Right atrium auricular region (tissue), 2 donors: ENCODE results near the gene PRRC1. TPM values are rescaled to one million over a fixed set of nuclear protein-coding genes. Genes with fewer than 3 reads are reported as not detected.

Experiments used
- DNase-seq: peaks from one replicate; pipeline ENCODE4 v3.0.0-alpha.2; 2019; ENCODE audit warnings: low spot score
- H3K27ac ChIP-seq, 2 donors: fragments of 200-600 bp; sonication (generic); 1 replicate in 1 of 2; 2 replicates in 1 of 2; pipeline ENCODE4 v1.5.1; 2016 to 2019
- H3K27me3 ChIP-seq, 2 donors: fragments of 200-600 bp; sonication (generic); one replicate each; pipeline versions ENCODE4 v1.5.1 to v1.6.0; 2017 to 2019
- H3K36me3 ChIP-seq: fragments of 200-600 bp; sonication (generic); one replicate; pipeline ENCODE4 v1.5.1; 2016
- H3K4me1 ChIP-seq, 2 donors: fragments of 200-600 bp; sonication (generic); one replicate each; pipeline versions ENCODE4 v1.5.1 to v1.6.0; 2017 to 2019
- H3K4me3 ChIP-seq, 2 donors: fragments of 200-600 bp; sonication (generic); 1 replicate in 1 of 2; 2 replicates in 1 of 2; pipeline ENCODE4 v1.5.1; 2017 to 2019; ENCODE audit warnings: mild to moderate bottlenecking in 1 of 2, moderate library complexity in 1 of 2
- H3K9me3 ChIP-seq, 2 donors: fragments of 200-600 bp; sonication (generic); one replicate each; pipeline ENCODE4 v1.5.1; 2019
- total RNA-seq, 2 donors: library from RNA; depleted of rRNA; stranded (reverse); fragments of >200 nt; gene quantifications; one replicate each; pipeline ENCODE4 v1.1.0, GENCODE V29; 2016
- TF ChIP-seq, protein P1 (sequence below), 2 donors: fragments of 200-600 bp; sonication (generic); IDR thresholded peaks; one replicate each; pipeline ENCODE4 v1.5.1; 2019; ENCODE audit warnings: antibody characterized with exemption in 2 of 2

PRRC1 gene
- total RNA-seq, 2 donors from 2014 or later: 19.3 to 34.6 TPM

DNA sequence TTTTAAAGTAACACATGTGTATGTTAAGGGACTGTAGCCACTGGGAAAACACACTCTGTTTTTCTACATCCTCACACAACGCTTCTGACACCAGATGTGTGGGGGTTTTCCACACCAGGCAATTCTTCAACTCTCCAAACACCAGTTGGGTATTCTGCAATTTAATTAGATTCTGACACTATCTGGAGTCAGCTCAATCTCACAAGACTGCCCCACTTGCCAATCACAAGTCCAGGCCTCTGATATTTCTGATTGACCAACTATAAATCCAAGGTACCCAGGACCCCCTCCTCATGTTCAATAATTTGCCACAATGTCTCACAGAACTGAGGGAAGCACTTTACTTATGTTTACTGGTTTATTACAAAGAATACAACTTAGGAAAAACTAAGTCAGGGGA lies 70.9 kb downstream of the PRRC1 start:
- no peaks in the 10 kb centered on the region for H3K27me3 ChIP-seq
- no peaks in the 10 kb centered on the region for H3K36me3 ChIP-seq
- TF ChIP-seq, protein P1, sequence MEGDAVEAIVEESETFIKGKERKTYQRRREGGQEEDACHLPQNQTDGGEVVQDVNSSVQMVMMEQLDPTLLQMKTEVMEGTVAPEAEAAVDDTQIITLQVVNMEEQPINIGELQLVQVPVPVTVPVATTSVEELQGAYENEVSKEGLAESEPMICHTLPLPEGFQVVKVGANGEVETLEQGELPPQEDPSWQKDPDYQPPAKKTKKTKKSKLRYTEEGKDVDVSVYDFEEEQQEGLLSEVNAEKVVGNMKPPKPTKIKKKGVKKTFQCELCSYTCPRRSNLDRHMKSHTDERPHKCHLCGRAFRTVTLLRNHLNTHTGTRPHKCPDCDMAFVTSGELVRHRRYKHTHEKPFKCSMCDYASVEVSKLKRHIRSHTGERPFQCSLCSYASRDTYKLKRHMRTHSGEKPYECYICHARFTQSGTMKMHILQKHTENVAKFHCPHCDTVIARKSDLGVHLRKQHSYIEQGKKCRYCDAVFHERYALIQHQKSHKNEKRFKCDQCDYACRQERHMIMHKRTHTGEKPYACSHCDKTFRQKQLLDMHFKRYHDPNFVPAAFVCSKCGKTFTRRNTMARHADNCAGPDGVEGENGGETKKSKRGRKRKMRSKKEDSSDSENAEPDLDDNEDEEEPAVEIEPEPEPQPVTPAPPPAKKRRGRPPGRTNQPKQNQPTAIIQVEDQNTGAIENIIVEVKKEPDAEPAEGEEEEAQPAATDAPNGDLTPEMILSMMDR (IDR thresholded peaks at IDR 0.05): no peak
- no peak overlapping the region for H3K27ac ChIP-seq
- no peaks in the 10 kb centered on the region for H3K4me1 ChIP-seq
- no peaks in the 10 kb centered on the region for H3K9me3 ChIP-seq
- no peak overlapping the region for H3K4me3 ChIP-seq
- no peak for DNase-seq

DNA sequence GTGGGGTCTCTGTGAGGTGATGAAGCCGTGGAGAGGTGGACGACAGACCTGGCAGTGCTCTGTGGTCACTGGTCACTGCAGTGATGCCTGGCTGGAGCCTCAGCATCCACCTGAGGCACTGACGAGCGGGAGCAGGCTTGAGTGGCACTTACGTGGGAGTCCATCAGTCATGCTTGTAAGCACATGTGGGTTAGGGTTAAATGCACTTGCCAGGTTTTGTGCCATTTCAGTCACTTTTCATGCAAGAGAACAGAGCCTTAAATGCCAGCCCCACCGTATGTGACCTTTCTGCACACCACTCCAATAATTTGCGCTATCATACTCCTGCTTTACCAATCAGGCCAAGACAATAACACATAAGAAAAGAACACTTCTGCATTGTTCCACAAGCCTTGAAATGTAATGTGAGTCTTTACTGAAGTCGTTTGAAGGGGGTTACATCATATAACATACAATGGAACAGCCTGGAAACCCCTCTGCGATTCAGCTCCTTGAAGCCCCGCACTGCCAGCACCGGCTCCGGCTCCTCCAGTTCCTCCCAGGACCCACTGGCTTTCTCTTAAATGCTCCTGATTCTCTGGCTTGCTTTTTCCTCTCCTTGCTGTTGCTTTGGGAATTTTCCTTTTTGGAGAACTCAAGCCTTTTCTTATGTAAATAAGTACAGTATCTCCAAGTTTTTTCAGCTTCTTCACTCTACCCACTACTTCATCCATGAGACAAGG lies 72.0 kb downstream of the PRRC1 start:
- TF ChIP-seq, protein P1 (IDR thresholded peaks at IDR 0.05): no peak
- DNase-seq: no peak

DNA sequence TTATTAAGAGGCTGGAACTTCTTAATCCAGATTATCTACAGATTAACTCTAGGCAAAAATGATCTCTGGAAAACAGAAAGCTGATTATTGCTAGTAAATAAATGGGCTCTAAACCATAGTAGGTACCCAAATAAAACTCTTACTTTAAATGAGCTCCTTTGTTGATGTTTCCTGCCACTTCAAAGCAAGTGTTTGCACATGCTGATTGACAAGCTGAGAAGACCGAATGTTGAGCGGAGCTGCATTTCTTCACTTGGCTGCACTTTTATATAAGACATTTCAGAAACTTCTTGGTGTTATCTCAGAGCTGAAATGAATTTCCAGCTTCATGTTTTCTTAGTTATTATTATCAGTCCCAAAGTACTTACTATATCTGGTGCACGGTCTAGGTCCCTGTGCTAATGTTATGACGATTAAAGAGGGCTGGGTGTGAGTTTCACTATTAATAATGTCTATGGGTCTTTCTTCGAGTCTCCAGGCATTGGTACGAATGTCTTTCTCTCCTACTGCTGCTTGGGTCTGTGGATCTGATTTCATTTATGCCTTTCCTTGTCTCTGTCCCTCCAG lies 72.8 kb downstream of the PRRC1 start:
- Histone ChIP-seq H3K4me3 (no peak overlapping the region), H3K27ac (no peak overlapping the region), H3K27me3 (no peaks in the 10 kb centered on the region), H3K4me1 (no peaks in the 10 kb centered on the region), H3K9me3 (no peaks in the 10 kb centered on the region), H3K36me3 (no peaks in the 10 kb centered on the region)
- DNase-seq: no peak
- TF ChIP-seq, protein P1 (IDR thresholded peaks at IDR 0.05): no peak

More for the DNA sequence above, 72.0 kb downstream of the PRRC1 start:
- Histone ChIP-seq H3K27me3 (no peaks in the 10 kb centered on the region), H3K27ac (no peak overlapping the region), H3K4me1 (no peaks in the 10 kb centered on the region), H3K9me3 (no peaks in the 10 kb centered on the region), H3K36me3 (no peaks in the 10 kb centered on the region), H3K4me3 (no peak overlapping the region)

DNA sequence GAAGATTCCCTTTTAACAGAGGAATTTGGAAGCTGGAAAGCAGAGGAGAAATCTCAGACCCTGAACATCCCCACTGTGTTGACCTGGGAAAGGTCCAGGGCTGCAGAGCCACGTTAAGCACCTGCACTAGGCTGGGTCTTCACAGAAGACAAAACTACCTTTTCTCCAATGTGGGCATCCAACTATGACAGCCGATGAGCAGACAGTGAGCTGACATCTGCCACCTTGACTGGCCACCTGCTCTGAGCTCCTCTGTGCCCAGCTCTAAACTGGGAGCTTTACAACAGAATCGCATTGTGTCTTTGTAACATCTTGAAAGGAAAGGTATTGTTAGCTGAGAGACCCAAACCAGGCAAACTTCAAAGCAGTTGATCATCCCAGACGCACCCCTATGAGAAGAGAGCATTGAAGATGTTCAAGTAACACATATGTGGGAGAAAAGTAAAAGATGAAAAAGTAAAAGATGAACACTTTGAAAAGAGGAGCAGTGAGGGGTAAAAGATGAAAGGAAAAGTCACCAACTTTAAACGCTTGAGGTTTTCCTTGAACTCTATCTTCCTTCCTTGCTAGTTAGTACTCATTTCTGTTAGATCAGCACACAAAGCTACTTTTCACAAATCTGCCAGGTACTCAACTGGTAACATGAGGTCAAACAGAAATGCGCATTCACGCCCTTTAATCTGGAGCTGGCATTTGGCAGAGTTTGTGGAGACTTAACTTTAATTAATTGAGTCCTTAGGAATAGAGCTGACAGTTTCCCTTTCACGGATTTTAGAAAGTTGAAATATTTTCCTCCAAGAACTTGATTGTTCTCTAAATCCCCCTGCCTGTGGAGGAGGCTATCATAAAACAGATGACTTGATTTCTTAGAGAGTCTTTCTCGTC lies 78.3 kb downstream of the PRRC1 start:
- H3K27me3 ChIP-seq: no peaks in the 10 kb centered on the region
- H3K4me3 ChIP-seq: no peak overlapping the region
- TF ChIP-seq, protein P1 (IDR thresholded peaks at IDR 0.05): no peak
- H3K4me1 ChIP-seq: no peaks in the 10 kb centered on the region
- H3K9me3 ChIP-seq: no peaks in the 10 kb centered on the region
- H3K27ac ChIP-seq: no peak overlapping the region
- DNase-seq: no peak
- H3K36me3 ChIP-seq: no peaks in the 10 kb centered on the region

DNA sequence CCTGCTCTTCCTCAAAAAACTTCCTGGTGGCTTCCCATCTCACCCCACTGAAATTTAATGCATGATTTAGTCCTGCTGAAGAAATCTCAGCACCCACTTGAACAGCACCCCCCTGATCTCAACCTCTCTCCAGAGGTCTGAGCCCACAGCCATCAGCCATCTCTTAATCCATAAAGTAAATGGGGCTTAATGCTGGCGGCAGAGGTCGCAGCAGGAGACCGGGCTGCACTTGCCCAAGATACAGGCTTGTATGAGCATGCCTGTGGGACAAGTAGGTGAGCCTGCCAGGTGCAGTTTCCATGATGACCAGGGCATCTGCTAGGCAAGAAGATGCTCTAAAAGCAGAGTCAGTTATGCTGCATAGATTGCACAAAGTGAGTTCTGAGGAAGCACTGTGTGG lies 79.1 kb downstream of the PRRC1 start:
- Histone ChIP-seq H3K36me3 (no peaks in the 10 kb centered on the region), H3K27me3 (no peaks in the 10 kb centered on the region), H3K4me1 (no peaks in the 10 kb centered on the region), H3K27ac (no peak overlapping the region), H3K9me3 (no peaks in the 10 kb centered on the region), H3K4me3 (no peak overlapping the region)
- TF ChIP-seq, protein P1 (IDR thresholded peaks at IDR 0.05): no peak
- DNase-seq: no peak
